Measurements from ENCODE around the gene OSBPL5.

DNA sequence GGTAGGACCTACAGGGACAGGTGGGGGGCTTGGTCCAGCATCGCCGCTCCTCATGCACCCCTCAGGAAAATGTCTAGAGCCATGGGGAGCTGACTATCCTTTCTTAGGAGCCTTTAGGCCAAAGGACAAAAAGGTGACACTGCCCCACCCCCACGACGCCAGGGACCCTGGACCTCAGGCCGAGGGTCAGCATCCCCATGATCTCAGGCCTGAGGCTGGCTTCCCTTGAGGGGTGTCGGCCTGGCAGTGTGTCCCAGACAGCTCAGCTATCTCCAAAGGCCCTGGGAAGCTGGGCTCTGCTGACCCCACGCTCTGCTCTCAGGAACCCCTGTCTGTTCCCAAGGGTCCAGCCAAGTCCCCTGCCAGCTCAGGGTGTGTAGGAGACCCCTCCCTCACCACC is 37.2 kb upstream of the OSBPL5 start:
- TF ChIP-seq POLR2AphosphoS5 (IDR thresholded peaks at IDR 0.05; ENCODE audit: low read depth, low read length) (no peak), TAF1 (IDR thresholded peaks at IDR 0.05; ENCODE audit: borderline replicate concordance, insufficient read depth, low read length) (no peak), SIN3A (IDR thresholded peaks at IDR 0.05; ENCODE audit: borderline replicate concordance, insufficient read depth, low read length) (no peak)
- TF ChIP-seq, protein P1, sequence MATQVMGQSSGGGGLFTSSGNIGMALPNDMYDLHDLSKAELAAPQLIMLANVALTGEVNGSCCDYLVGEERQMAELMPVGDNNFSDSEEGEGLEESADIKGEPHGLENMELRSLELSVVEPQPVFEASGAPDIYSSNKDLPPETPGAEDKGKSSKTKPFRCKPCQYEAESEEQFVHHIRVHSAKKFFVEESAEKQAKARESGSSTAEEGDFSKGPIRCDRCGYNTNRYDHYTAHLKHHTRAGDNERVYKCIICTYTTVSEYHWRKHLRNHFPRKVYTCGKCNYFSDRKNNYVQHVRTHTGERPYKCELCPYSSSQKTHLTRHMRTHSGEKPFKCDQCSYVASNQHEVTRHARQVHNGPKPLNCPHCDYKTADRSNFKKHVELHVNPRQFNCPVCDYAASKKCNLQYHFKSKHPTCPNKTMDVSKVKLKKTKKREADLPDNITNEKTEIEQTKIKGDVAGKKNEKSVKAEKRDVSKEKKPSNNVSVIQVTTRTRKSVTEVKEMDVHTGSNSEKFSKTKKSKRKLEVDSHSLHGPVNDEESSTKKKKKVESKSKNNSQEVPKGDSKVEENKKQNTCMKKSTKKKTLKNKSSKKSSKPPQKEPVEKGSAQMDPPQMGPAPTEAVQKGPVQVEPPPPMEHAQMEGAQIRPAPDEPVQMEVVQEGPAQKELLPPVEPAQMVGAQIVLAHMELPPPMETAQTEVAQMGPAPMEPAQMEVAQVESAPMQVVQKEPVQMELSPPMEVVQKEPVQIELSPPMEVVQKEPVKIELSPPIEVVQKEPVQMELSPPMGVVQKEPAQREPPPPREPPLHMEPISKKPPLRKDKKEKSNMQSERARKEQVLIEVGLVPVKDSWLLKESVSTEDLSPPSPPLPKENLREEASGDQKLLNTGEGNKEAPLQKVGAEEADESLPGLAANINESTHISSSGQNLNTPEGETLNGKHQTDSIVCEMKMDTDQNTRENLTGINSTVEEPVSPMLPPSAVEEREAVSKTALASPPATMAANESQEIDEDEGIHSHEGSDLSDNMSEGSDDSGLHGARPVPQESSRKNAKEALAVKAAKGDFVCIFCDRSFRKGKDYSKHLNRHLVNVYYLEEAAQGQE (IDR thresholded peaks at IDR 0.05; ENCODE audit: insufficient read depth in 1 of 2, low read depth in 2 of 2, low read length in 2 of 2) = no peak

Measured in PFSK-1 (cell line).